NCI-H1436 treated with DMSO at 0.1 percent for 48 hours (cell line): Measurements from ENCODE around the gene KSR1.
"Not testable (repeated sequence)": the region's sequence is repeated elsewhere in the genome, so short reads cannot be mapped to it uniquely, and the experiment has no call there.

ENCODE experiments used
- DNase-seq: peaks from one replicate; lab custom pipeline; 2025; lab: John Stamatoyannopoulos, UW

The KSR1 gene

DNA sequence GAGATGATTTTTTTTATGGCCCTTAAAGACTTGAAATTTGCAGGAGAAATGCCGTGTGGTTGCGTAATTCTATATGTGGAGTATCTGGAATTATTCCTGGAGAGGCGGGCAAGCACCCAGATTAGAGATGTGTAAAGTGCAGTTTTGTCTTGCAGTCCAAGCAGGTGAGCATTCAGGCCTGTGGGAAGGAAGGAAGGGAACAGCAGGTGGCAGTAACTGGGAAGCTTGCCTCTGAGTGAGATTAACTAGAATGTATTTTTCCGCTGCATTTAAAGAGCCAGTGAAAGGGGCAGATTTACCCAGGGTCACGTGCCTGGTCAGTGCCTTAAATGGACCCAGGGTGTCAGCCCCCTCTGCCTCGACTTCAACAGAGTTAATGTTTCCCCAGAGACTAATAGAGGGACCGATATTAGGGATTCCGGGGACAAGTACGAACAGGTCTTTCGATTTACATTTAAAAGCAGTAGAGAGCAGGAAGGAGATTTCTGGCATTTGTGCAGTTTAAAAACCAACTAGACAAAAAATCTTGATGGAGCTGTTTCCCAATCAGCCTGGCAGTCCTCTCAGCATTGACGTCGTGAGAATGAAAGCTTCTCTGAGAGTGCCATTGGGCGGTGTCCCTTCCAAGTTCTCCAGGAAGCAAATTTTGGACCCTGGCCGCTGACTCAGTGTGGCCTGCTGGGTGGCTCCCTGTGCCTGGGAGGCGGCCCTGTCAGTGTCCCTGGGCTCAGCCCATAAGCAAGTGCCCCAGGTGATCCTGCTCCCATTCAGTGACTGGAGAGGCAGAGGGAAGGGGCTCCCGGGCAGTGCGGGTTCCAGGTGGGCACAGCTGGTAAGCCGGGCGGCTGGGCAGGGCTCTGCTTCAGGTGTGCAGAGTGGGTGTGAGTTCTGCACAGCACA, 38.2 kb downstream of the KSR1 start:
- no peak for DNase-seq

DNA sequence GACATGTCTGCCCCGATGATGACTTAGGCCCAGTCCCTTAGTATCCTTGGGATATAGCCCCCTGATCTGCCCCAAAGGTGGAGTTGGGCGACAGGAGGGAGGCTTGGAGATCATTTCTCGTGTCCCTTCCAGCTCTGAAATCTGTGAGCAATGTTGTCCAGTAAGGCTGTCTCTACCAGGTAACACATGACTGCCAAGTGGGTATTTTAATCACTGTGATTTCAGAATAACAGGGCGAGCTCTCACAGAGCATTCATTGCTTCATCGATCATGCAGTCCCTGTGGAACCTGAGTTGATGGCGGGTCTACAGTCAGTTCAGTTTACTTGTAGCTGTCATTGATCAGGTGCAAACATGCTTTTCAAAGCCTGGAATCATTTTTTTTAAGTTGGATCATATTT, 39.2 kb downstream of the KSR1 start:
- no peak for DNase-seq

DNA sequence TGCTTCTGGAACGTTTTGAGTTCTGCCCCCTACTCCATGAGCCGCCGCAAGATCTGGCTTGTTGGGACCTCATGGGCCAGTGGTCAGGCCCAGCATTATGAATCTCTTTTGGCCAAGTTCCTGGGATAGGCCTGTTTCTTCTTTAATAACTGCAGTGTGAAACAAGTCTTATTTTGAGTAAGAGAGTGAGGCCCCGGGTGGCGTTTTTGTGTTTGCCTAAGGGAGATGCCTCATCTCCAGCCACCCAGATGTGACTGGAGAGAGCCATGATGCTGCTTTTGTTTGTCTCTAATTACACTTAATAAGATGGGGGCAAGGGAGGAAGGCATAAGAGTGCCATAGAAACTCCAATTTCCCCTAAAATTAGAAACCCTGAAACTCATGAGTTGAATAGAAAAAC, 39.8 kb downstream of the KSR1 start:
- no peak for DNase-seq

DNA sequence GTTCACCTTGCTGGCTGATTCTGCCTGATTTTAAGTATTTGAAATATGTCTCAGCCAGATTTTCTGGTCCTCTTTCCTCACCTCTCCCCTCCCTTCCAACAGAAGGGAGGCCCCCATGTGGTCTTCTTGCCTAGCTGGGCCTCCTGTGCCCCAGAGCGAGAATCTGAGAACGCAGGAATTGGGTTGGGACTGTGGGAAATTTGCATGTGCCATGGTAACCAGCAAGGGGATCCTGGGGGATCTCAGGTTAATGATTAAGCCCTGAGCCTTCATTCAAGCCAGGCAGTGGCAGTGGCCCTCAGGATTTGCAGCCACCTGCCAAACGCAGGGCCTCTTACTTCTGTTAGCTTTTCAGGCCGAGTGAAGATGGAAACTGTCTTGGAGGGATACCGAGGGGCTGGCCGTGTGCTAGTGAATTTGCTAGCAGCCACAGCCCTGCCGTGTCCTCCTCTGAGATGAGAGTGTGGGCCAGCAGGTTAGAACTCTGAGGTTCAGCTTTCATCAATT, 40.2 kb downstream of the KSR1 start:
- no peak for DNase-seq

DNA sequence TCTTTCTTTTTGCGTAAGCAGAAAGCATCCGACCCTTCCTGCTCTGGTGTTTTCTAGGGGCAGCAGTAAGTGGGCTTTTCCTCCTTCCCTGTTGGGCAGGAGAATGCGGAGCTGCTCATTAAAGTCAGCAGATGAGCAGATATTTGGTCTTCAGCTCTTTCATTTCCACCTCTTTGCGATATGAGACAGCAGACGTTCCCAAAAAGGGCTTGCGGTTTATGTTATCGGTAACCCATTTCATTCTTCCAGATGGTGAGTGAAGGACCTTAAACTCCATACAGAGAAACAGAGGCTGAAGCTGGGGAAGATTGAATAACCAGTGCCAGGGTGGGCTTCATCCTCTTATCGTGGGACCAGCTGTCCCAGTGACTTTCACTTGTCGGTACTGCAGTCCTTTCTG, 40.7 kb downstream of the KSR1 start:
- DNase-seq, result no peak

DNA sequence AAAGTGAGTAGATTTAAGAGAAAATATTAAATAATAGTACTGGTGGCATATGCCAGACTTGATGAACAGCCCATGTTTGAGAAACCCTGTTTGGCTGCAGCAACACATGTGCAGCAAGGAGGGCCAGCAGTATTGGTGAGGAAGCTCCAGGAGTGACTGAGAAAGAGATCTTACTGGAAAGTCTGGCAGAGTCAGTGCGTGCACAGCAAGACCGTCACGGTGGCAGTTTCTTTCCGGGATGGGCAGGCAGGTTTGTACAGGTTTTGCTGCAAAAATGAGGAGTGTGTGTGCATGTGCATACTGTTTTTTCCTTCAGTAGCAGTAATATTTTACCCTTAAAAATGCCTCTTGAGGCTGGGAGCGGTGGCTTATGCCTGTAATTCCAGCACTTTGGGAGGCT, 41.4 kb downstream of the KSR1 start:
- DNase-seq, result no peak

DNA sequence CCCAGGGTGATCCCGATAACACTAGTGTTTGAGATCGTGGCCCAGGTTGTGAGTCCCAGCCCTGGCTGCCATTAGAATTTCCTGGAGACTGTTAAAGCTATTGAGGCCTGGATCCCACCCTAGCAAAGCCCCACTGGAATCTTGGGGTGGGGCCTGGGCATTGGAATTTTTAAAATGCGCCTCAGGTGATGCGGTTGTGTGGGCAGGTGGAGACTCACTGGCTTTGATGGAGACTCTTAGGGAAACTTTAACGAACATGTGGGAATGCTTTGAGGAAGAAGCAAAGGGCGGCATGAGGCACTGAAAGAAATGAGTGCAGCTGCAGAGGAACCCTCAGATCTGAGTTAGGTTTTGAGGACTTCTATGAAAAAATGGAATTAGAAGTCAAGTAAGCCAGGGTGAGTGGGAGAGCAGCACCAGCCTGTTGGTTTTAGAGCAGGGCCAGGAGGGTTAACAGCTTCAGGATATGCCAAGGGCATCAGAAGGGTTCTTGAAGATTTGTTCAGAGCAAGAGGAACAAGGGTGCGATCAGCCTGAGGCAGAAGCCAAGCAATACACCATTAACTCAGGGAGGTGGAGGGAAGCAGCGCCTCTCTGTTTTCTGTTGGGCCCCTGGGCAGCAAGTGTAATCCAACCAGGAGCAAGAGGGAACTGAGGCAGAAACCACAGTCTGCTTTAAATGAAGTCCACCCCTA, 42.5 kb downstream of the KSR1 start:
- no peak for DNase-seq

DNA sequence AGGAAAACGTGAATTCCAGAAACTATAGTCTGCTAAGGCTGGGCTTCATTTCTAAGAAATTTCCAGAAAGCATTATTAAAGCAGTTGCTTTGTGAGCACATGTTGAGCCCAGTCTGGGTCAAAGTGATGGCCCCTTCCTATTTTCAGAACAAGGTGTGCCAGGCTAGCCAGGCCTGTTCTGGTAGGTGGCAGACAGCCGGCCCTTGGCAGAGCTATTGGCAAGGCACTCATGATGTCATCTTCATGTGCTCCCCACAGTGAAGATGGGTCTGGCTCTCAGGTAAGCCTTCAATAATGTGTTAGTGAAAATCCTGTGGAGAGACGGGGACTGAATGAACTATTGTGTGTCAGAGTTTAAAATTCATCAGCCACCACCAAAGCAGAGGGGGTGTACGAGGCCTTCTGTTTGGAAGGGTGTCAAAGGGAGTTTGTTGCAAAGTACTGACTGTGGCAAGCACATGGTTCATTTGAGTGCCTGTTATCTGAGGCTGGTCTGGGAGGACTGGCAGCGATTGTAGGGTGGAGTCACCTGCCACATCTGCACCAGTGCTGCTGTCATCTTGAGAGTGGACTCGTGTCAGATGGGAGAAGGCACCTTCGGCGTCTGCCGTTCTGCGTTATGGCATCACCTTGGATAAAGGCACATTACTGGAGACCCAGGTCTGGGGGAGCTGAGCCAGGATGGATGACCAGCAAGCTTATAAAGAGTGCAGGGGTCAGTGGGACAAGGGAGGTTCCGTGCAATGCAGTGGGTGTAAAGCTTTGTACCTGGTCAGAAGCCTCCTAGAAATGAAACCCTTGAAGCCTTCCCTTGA, 43.4 kb downstream of the KSR1 start:
- no peak for DNase-seq

DNA sequence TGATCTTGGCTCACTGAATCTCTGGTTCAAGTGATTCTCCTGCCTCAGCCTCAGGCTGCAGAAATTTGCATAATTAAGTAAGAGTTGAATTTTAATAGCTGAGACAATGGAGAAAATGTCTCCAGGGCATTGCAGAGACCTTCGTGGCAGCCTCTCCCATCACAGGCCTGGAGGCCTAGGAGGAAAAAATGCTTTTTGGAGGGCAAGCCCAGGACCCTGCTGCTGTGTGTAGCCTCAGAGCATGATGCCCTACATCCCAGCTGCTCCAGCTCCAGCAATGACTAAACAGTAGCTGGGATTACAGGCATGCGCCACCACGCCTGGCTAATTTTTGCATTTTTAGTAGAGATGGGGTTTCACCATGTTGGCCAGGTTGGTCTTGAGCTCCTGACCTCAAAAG, 45.1 kb downstream of the KSR1 start:
- not testable (repeated sequence) for DNase-seq

DNA sequence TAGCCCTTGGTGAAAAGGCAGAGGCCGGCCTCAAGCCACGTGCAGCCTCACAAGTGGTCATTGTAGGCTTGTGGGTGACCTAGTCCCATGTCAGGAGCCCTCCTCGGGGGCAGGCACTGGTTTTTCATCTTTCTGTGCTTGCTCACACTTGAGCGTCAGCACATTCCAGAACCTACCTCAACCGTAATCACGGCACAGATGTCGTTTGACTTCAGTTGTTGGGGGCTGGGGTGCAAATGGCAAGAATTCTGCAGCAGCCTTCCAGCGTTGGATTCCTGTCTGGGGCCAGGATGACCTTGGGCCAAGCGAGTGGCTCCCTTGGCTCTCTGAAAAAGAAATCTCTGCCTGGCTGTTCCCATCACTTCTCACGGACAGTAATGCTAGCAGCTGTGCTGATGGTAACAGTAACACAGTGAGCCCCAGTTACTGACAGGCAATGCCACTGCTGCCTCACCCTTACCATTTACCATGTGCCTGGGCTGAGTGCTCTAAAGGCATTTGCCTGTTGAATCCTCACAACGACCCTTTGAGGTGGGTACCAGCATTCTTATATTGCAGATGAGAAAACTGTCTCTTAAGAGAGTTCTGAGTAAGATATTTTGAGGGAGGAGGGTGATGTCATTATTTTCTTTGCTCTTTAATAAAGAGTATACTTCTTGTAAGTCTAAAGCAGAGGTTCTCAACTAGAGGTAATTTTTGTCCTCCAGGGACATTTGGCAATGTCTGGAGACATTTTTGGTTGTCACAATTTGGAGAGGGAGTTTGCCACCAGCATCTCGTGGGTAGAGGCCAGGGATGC, 46.5 kb downstream of the KSR1 start:
- DNase-seq, result no peak

DNA sequence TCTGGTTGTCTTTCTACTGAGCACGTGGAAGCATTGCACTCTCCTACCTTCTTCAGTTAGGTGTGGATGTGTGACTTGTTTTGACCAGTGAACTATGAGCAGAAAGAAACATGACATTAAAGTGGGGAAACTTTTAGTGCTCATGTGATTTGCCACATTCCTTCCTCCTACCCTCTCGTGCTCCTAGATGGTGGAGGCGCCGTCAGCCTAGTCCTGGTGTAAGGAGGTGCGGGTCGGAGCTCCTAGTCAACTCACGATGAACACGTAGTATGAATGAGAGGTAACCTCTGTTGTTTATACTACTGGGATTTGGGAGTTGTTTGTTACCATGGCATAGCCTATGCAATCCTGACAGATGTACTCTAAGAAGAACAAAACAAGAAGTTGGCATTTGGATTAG, 47.4 kb downstream of the KSR1 start:
- no peak for DNase-seq

DNA sequence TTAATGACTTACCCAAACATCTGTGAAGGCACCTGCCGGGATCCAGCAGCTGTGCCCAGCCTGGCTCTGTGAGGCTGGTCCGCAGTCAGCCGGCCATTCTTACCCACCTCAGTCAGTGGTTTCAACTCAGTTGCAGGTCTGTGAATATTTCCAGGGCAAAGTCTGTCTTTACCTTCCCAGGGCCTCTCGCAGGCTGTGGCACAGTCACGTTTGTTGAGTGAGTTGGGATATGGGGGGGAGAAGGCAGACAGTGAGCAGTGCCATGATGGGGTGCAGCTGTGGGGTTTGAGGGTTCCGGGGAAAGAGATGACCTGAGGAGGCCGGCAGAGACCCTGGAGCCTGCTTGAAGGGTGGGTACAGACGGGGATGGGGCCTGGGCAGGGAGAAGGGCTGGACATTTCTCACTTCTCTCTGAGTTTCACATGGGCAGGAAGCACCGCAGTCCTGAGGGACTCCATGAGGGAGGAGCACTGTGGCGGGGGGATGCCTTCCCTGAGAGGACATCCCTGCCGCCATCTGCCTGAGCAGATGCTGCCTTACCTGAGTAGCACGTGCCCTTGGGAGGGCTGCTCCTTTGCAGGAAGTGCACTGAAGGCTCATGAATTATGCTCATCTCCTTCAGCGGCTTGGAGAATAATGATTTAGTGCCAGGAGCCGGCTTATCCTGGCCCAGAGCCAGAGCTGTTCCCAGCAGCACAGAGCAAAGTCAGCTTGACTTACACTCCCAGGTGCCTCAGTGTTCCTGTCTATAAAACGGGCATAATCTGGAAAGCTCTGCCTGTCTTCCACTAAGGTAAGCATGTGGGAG, 48.1 kb downstream of the KSR1 start:
- no peak for DNase-seq

DNA sequence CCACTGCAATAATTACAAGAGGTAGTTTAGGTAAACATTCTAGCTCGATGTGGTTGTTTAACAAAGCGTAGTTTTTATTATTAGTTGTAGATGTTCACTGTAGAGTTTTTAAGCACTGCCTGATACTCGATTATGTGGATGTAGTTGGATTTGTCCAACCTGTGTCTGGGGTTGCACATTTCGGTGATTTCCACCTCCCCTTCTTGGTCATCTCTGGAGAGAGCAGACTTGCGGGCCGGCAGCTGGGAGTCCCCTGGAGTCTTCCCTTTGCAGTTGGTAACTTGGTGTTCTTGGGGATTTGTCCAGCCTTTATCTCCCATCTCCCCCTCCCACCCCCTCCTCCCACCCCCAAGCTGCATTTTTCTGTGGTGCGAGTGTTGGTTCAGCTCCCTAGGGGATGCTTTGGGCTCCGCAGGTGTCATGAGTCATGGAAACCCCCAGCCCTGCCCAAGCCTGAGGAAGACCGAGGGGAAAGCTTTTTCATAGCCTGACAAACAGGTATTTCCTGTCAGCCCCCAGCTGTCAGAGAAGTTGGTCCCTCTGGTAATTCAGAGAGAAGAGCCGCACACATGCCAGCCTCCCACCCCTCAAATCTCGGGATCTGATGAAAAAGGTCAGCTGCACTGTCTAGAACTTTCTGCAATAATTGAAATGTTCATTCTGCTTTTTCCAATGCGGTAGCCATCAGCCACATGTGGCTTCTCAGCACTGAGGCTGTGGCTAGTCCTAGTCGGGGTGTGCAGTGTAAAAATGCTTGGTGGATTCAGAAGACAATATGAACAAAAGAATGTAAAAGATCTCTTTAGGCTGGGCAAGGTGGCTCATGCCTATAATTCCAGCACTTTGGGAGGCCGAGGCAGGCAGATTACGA, 50.3 kb downstream of the KSR1 start:
- no peak for DNase-seq

DNA sequence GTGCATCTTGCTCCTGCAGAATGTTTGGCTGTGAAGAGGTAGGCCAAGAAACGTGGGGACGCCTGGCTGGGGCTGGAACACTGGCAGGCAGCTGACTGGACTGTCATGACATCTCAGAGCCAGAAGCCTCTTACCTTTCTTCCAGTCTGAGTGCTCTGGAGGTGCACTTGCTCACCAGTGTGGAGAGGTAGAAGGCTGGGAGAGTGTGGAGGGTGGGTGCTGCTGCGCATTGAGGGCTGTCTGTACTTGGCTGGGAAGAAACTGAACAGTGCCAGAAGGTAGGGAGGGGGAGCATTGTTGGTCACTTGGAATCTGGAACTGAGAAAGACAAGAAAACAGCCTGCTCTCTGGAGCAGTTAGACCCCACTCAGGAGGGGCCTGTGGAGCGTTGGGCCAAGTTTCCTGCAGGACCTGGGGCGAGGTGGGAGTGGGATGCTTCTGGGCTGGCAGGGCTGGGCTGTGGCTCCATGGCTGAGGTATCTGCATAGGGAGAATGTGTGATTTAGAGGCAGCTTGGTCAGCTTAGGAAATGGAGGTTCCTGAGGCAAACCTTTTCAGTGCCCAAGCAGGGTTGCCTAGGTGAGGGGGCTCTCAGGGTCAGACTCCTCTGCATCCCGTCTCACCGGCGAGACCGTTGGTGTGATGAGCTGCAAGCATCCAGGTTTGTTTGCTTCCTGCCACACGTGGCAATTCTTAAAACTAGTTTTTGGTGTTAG, 55.1 kb downstream of the KSR1 start:
- no peak for DNase-seq

DNA sequence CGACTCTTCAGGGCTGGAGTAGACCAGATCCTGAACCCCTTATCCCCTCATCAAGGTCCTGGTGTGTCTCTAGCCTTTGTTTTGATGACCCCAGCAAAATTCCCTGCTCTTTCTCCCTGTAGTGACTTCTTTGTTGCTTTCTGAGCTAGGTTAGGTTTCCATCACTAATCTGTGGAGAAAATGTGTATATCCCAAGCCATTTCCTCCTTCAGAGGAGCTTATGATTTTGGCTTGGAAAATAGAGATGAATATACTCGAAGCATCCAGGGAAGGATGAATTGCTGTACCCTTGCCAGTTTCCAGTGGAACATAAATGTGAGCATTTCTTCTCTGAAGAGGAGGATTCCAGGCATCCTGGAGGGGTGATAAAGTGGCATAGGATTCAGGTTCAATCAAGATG, 55.8 kb downstream of the KSR1 start:
- no peak for DNase-seq

DNA sequence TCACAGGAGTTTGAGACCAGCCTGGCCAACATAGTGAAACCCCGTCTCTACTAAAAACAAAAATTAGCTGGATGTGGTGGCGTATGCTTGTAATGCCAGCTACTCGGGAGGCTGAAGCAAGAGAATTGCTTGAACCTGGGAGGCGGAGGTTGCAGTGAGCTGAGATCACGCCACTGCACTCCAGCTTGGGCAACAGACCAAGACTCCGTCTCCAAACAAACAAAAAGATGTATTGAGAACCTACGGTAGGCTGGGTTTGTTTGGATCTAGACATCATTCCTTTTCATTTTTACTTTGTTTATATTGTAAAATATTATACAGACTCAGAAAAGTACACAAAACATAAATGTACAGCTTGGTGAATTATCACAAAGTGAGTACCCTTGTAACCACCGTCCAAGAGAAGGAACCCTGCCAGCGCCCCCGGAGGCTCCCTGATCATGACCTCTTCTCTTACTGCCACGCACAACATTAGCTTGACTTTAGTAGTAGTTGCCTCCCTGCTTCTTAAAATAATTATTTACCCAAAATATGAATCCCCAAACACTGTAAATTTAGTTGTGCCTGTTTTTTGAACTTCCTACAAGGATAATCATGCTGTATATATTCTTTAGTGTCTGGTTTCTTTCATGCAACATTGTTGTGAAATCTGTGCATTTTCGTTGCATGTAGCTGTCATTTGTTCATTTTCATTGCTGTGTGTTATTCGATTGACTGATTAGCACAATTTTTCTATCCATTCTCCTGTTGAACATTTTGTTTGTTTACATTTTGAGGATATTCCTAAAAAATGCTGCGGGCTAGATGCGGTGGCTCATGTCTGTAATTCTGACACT, 56.5 kb downstream of the KSR1 start:
- DNase-seq, result no peak

DNA sequence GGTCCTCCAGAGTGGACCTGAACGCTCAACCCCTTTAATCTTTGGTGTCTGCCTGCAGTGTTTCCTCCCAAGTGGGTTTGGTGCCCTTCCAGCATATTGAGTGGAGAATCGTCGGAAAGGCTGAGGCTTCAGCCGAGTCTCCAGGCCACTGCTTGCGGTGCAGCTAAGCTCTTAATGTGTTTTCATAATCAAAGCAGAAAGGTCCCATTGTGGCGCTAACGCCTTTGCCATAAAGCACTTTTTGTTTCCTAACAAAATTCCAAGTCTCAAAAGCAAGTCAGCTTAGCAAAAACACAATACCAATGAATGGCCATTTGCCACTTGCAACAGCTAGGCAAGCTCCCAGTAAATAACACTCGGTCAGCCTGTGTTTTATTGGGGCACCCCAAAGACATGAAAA, 57.6 kb downstream of the KSR1 start:
- no peak for DNase-seq
